HG02840 (cell line): ENCODE results near the gene ZNF593.

Experiments used
- ATAC-seq: cut with Tn5 transposase; IDR thresholded peaks from one replicate; pipeline ENCODE4 v1.9.1; 2021; ENCODE audit warnings: mild to moderate bottlenecking, moderate library complexity, moderate number of reproducible peaks; ENCODE audit not compliant: unreplicated experiment, low FRiP score

ZNF593 gene

GRCh38 chr1:26197813-26198212 is 28.1 kb downstream of the ZNF593 start:
- ATAC-seq, result no peak

- no peak for ATAC-seq
Observed at GRCh38 chr1:26200413-26200812, 30.7 kb downstream of the ZNF593 start.

GRCh38 chr1:26203642-26204318 is 34.1 kb downstream of the ZNF593 start:
- ATAC-seq, result no peak

GRCh38 chr1:26210147-26210870 is 40.6 kb downstream of the ZNF593 start:
- no peak for ATAC-seq

DNA sequence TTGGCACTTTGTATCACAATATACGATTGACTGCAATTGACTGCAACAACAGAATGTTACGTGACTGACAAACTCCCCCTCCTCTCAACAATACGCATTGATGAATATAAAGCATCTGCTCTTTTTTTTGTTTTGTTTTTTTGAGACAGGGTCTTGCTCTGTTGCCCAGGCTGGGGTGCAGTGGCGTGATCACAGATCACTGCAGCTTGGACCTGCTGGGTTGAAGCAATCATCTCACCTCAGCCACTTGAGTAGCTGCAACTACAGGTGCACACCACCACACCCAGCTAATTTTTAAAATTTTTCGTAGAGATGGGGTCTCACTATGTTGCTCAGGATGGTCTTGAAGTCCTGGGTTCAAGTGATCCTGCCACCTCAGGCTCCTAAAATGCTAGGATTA is 43.0 kb downstream of the ZNF593 start:
- no peak for ATAC-seq

DNA sequence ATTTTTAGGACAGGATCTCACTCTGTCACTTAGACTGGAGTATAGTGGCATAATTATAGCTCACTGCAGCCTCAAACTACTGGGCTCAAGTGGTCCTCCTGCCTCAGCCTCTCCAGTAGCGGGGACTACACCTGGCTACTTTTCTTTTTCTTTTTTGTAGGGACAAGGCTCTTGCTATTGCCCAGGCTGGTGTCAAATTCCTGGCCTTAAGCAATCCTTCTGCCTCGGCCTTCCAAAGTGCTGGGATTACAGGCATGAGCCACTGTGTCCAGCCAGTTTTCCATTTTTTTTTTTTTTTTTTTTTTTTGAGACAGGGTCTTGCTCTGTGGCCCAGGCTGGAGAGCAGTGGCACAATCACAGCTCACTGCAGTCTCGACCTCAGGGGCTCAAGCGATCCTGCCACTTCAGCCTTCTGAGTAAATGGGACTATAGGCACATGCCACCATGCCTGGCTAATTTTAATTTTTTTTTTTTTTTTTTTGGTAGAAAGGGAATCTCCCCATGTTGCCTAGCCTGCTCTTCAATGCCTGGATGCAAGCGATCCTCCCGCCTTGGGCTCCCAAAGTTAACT is 43.7 kb downstream of the ZNF593 start:
- no peak for ATAC-seq

DNA sequence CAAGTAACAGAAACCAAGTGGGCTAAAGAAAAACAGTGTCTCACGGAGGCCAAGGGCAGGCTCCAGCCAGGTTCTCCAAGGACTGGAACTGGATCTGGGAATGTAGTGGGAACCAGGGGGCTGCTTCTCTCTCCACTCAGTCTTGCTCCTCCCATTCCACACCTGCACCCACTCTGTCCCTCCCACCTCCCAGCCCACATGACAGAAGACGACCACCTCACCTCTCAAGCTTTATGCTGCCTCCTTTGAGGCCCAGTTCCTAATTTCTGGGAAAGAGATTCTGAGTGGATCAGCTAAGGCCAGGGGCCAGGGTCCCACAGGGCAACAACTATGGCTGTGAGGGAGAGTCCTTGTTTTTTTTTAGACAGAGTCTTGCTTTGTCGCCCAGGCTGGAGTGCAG is 45.5 kb downstream of the ZNF593 start:
- no peak for ATAC-seq

- no peak for ATAC-seq
Observed at GRCh38 chr1:26218906-26219494, 49.3 kb downstream of the ZNF593 start.
